HCT116 (cell line): ENCODE results near the gene CACNA2D3.

Source experiments
- CEBPB ChIP-seq: IDR thresholded peaks from 2 replicates; pipeline ENCODE4 v1.6.1; 2012; ENCODE audit warnings: low read depth
- EZH2 ChIP-seq: fragments of 200-600 bp; sonication (generic); IDR thresholded peaks from 2 replicates; pipeline ENCODE4 v1.6.1; 2017; ENCODE audit warnings: antibody characterized with exemption, mixed run types
- FOSL1 ChIP-seq: IDR thresholded peaks from 2 replicates; pipeline ENCODE4 v1.6.1; 2012; ENCODE audit warnings: low read depth
- POLR2A ChIP-seq: IDR thresholded peaks from 2 replicates; pipeline ENCODE4 v1.7.0; 2011; ENCODE audit warnings: borderline replicate concordance; ENCODE audit not compliant: insufficient read depth, insufficient read length; ENCODE audit errors: extremely low read depth
- POLR2AphosphoS5 ChIP-seq: IDR thresholded peaks from 2 replicates; pipeline ENCODE4 v1.6.1; 2011; ENCODE audit warnings: mild to moderate bottlenecking, low read depth, low read length, moderate library complexity
- SP1 ChIP-seq: IDR thresholded peaks from 2 replicates; pipeline ENCODE4 v1.6.1; 2012; ENCODE audit warnings: low read depth
- YY1 ChIP-seq: IDR thresholded peaks from 2 replicates; pipeline ENCODE4 v1.6.1; 2011; ENCODE audit warnings: low read length, low read depth, moderate library complexity, mild to moderate bottlenecking; ENCODE audit not compliant: insufficient replicate concordance; ENCODE audit errors: extremely low read depth
- TF ChIP-seq, protein P1 (sequence below), 3 experiments: fragments of 200-600 bp in 1 of 3; sonication (generic) in 1 of 3; IDR thresholded peaks in 2 of 3; conservative IDR thresholded peaks in 1 of 3; 2 replicates each; pipeline ENCODE4 v1.5.1; 2012 to 2017; ENCODE audit warnings: low read depth in 2 of 3, low read length in 2 of 3, antibody characterized with exemption in 1 of 3, borderline replicate concordance in 1 of 3, control low read depth in 1 of 3, mild to moderate bottlenecking in 1 of 3, mixed read lengths in 1 of 3, mixed run types in 1 of 3, moderate library complexity in 1 of 3; ENCODE audit not compliant: insufficient read depth in 1 of 3

DNA sequence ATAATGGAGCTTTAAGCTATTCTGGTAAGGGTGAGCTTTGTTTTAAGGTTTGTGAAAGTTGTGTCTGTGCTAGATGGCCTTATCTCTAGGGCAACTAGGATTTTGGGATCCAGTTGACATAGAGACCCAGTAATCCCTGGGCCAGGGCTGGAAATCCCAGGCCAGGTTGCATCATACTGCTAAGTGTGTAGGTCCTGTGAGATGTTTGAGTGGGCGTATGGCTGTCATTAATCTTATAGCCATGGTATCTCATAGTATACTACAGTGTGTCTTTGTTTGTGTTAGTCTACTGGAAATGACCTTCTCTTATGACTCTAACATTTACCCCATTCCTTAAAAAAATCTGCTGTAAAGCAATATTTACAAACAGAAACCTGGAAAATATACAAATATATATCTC, 151.4 kb downstream of the CACNA2D3 start:
- TF ChIP-seq, protein P1, sequence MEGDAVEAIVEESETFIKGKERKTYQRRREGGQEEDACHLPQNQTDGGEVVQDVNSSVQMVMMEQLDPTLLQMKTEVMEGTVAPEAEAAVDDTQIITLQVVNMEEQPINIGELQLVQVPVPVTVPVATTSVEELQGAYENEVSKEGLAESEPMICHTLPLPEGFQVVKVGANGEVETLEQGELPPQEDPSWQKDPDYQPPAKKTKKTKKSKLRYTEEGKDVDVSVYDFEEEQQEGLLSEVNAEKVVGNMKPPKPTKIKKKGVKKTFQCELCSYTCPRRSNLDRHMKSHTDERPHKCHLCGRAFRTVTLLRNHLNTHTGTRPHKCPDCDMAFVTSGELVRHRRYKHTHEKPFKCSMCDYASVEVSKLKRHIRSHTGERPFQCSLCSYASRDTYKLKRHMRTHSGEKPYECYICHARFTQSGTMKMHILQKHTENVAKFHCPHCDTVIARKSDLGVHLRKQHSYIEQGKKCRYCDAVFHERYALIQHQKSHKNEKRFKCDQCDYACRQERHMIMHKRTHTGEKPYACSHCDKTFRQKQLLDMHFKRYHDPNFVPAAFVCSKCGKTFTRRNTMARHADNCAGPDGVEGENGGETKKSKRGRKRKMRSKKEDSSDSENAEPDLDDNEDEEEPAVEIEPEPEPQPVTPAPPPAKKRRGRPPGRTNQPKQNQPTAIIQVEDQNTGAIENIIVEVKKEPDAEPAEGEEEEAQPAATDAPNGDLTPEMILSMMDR (IDR thresholded peaks at IDR 0.05 in 2 of 3, conservative IDR thresholded peaks at IDR 0.05 in 1 of 3; ENCODE audit: borderline replicate concordance in 1 of 3, insufficient read depth in 1 of 3, low read depth in 2 of 3, low read length in 2 of 3) = no peak
- TF ChIP-seq POLR2A = no peak
- no peak for TF ChIP-seq EZH2
- no peak for TF ChIP-seq YY1
- TF ChIP-seq FOSL1 = no peak
- TF ChIP-seq SP1 = no peak
- no peak for TF ChIP-seq CEBPB
- TF ChIP-seq POLR2AphosphoS5 = no peak
